Measurements from ENCODE around the gene NPAS3. TPM values are rescaled to one million over a fixed set of nuclear protein-coding genes. Genes with fewer than 3 reads are reported as not detected.

The NPAS3 gene
- total RNA-seq, 1 experiment from 2014 or later: 0.90 TPM

- DNase-seq (ENCODE audit: low read depth, low spot score): no peak
- in situ Hi-C loops (cut with HindIII; ENCODE audit: low pct_unique_long_range_greater_than_20kb, low sequenced_read_pairs): no loop called here
Measured at GRCh38 chr14:33362934-33363333, 424.3 kb downstream of the NPAS3 start.

GRCh38 chr14:33363682-33364081, 425.0 kb downstream of the NPAS3 start:
- no peak for DNase-seq (ENCODE audit: low read depth, low spot score)
- in situ Hi-C loops (cut with HindIII; ENCODE audit: low pct_unique_long_range_greater_than_20kb, low sequenced_read_pairs): no loop called here

- in situ Hi-C loops (cut with HindIII; ENCODE audit: low pct_unique_long_range_greater_than_20kb, low sequenced_read_pairs): no loop called here
Measured at GRCh38 chr14:33364466-33364865, 425.8 kb downstream of the NPAS3 start.

GRCh38 chr14:33369041-33369440, 430.4 kb downstream of the NPAS3 start:
- in situ Hi-C loops (cut with HindIII; ENCODE audit: low pct_unique_long_range_greater_than_20kb, low sequenced_read_pairs): no loop called here
- DNase-seq (ENCODE audit: low read depth, low spot score): no peak

More at GRCh38 chr14:33364466-33364865, 425.8 kb downstream of the NPAS3 start:
- peak; percentile 7 for DNase-seq (ENCODE audit: low read depth, low spot score)

- DNase-seq (ENCODE audit: low read depth, low spot score): no peak
- in situ Hi-C loops (cut with HindIII; ENCODE audit: low pct_unique_long_range_greater_than_20kb, low sequenced_read_pairs): no loop called here
Measured at GRCh38 chr14:33369972-33370371, 431.3 kb downstream of the NPAS3 start.

- no peak for DNase-seq (ENCODE audit: low read depth, low spot score)
- in situ Hi-C loops (cut with HindIII; ENCODE audit: low pct_unique_long_range_greater_than_20kb, low sequenced_read_pairs): no loop called here
Measured at GRCh38 chr14:33370426-33370825, 431.7 kb downstream of the NPAS3 start.

- in situ Hi-C loops (cut with HindIII; ENCODE audit: low pct_unique_long_range_greater_than_20kb, low sequenced_read_pairs): no loop called here
- DNase-seq (ENCODE audit: low read depth, low spot score): no peak
Measured at GRCh38 chr14:33375196-33375595, 436.5 kb downstream of the NPAS3 start.

GRCh38 chr14:33375786-33376185, 437.1 kb downstream of the NPAS3 start:
- in situ Hi-C loops (cut with HindIII; ENCODE audit: low pct_unique_long_range_greater_than_20kb, low sequenced_read_pairs): no loop called here
- no peak for DNase-seq (ENCODE audit: low read depth, low spot score)

- in situ Hi-C loops (cut with HindIII; ENCODE audit: low pct_unique_long_range_greater_than_20kb, low sequenced_read_pairs): no loop called here
- DNase-seq (ENCODE audit: low read depth, low spot score): no peak
Measured at GRCh38 chr14:33376510-33376909, 437.8 kb downstream of the NPAS3 start.

- in situ Hi-C loops (cut with HindIII; ENCODE audit: low pct_unique_long_range_greater_than_20kb, low sequenced_read_pairs): no loop called here
Measured at GRCh38 chr14:33377596-33378390, 439.1 kb downstream of the NPAS3 start.

GRCh38 chr14:33381717-33382116, 443.0 kb downstream of the NPAS3 start:
- in situ Hi-C loops (cut with HindIII; ENCODE audit: low pct_unique_long_range_greater_than_20kb, low sequenced_read_pairs): no loop called here
- no peak for DNase-seq (ENCODE audit: low read depth, low spot score)

More at GRCh38 chr14:33377596-33378390, 439.1 kb downstream of the NPAS3 start:
- no peak for DNase-seq (ENCODE audit: low read depth, low spot score)

GRCh38 chr14:33386140-33386539, 447.5 kb downstream of the NPAS3 start:
- DNase-seq (ENCODE audit: low read depth, low spot score): no peak
- in situ Hi-C loops (cut with HindIII; ENCODE audit: low pct_unique_long_range_greater_than_20kb, low sequenced_read_pairs): no loop called here

GRCh38 chr14:33386781-33387180, 448.1 kb downstream of the NPAS3 start:
- in situ Hi-C loops (cut with HindIII; ENCODE audit: low pct_unique_long_range_greater_than_20kb, low sequenced_read_pairs): no loop called here
- no peak for DNase-seq (ENCODE audit: low read depth, low spot score)

GRCh38 chr14:33390335-33390734, 451.7 kb downstream of the NPAS3 start:
- in situ Hi-C loops (cut with HindIII; ENCODE audit: low pct_unique_long_range_greater_than_20kb, low sequenced_read_pairs): no loop called here

GRCh38 chr14:33393231-33393894, 454.7 kb downstream of the NPAS3 start:
- in situ Hi-C loops (cut with HindIII; ENCODE audit: low pct_unique_long_range_greater_than_20kb, low sequenced_read_pairs): no loop called here
- DNase-seq (ENCODE audit: low read depth, low spot score): no peak

More at GRCh38 chr14:33390335-33390734, 451.7 kb downstream of the NPAS3 start:
- DNase-seq (ENCODE audit: low read depth, low spot score): no peak

GRCh38 chr14:33393895-33394368, 455.3 kb downstream of the NPAS3 start:
- in situ Hi-C loops (cut with HindIII; ENCODE audit: low pct_unique_long_range_greater_than_20kb, low sequenced_read_pairs): no loop called here

GRCh38 chr14:33401311-33401710, 462.6 kb downstream of the NPAS3 start:
- no peak for DNase-seq (ENCODE audit: low read depth, low spot score)
- in situ Hi-C loops (cut with HindIII; ENCODE audit: low pct_unique_long_range_greater_than_20kb, low sequenced_read_pairs): no loop called here

More at GRCh38 chr14:33393895-33394368, 455.3 kb downstream of the NPAS3 start:
- no peak for DNase-seq (ENCODE audit: low read depth, low spot score)

- in situ Hi-C loops (cut with HindIII; ENCODE audit: low pct_unique_long_range_greater_than_20kb, low sequenced_read_pairs): no loop called here
Measured at GRCh38 chr14:33402604-33403003, 463.9 kb downstream of the NPAS3 start.

GRCh38 chr14:33404054-33404453, 465.4 kb downstream of the NPAS3 start:
- DNase-seq (ENCODE audit: low read depth, low spot score): no peak
- in situ Hi-C loops (cut with HindIII; ENCODE audit: low pct_unique_long_range_greater_than_20kb, low sequenced_read_pairs): no loop called here

More at GRCh38 chr14:33402604-33403003, 463.9 kb downstream of the NPAS3 start:
- DNase-seq (ENCODE audit: low read depth, low spot score): no peak
